Hypothalamus (tissue), 51 donors: Measurements from ENCODE around the gene CAPS2.
"Not testable (repeated sequence)": the region's sequence is repeated elsewhere in the genome, so short reads cannot be mapped to it uniquely, and the experiment has no call there.

Source experiments
- DNase-seq, 51 donors: peaks; one replicate each; lab custom pipeline; 2025; lab: John Stamatoyannopoulos, UW

CAPS2 gene

GRCh38 chr12:75329918-75330826, at the start of gene CAPS2:
TSS of gene CAPS2 (minus strand) at chr12:75330324. CDS start at chr12:75326498, 3,826 bp downstream.
- DNase-seq = peak in 50 of 51 donors; percentile 16 to 90 (median 68)

DNA sequence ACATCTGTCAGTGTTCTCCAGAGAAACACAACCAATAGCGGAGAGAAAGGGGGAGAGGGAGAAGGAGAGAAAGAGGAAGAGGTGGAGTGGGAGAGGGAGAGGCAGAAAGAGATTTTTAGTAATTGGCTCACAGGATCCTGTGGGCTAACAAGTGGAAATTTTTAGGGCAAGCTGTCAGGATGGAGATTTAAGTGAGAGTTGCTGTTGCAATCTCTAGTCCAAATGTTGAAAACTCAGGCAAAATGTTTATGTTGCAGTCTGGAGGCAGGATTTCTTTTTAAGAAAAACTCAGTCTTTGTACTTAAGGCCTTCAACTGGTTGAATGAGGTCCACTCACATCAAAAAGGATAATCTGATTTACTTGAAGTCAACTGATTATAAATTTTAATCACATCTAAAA, 48.2 kb upstream of the CAPS2 start:
- DNase-seq = no peak

- no peak for DNase-seq
Measured at GRCh38 chr12:75374971-75375370, 44.8 kb upstream of the CAPS2 start.

DNA sequence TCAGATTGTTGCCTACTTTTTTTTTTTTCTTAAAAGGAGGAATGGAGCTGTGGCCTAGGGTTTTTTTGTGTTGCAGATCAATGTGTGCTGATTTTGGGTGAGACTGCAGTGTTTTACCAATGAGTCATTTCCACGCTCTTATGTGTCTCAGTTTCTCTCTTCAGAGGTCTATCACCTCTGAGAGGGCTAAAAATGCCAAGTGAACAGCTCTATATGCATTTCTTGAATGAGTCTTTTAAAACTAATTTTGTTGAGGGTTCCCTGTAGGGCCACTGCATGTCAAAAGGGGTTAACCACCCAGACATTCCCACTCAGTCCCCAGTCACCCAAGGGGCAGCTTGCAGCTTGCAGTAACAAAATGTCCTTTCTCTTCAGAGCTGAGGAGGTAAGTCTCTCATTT, 36.5 kb upstream of the CAPS2 start:
- DNase-seq = no peak

DNA sequence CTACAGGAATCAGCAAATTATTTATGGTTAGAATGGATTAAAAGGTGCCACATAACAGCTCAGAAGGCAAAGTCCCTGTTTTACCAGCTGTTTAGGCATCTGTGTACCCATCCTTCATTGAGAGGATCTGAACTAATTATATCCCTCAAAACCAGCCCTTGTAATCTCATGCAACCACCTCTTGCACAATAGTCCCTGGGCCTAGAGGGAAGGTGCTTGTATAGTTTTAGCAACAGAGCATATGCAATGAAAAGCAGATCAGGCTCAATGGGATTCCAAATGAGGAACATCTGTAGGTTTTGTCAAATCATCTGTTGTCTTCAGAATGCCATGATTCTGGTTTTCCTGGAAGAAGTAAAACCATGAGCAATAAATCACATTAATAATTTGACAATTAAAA, 34.8 kb upstream of the CAPS2 start:
- no peak for DNase-seq

DNA sequence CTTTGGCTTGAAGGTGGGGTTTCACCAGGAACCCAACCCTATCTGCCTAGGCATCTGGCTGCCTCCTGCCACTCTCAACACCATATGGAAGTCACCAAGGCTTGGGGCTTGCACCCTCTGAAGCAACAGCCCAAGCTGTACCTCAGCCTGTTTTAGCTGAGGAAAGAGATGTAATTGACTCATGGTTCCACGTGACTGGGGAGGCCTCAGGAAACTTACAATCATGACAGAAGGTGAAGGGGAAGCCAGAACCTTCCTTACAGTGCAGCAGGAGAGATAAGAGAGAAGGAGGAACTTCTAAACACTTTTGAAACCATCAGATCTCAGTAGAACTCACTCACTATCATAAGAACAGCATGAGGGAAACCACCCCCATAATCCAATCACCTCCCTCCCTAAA, 31.3 kb upstream of the CAPS2 start:
- no peak for DNase-seq

- DNase-seq = no peak
Measured at GRCh38 chr12:75360920-75361319, 30.8 kb upstream of the CAPS2 start.

DNA sequence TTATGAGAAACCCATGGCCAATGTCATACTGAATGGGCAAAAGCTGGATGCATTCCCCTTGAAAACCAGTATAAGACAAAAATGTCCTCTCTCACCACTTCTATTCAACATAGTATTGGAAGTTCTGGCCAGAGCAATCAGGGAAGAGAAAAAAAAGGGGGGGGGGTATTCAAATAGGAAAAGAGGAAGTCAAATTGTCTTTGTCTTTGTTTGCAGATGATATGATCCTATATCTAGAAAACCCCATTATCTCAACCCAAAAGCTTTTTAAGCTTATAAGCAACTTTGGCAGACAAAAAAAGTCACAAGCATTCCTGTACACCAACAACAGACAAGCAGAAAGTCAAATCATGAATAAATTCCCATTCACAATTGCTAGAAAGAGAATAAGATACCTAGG, 23.9 kb upstream of the CAPS2 start:
- no peak for DNase-seq

DNA sequence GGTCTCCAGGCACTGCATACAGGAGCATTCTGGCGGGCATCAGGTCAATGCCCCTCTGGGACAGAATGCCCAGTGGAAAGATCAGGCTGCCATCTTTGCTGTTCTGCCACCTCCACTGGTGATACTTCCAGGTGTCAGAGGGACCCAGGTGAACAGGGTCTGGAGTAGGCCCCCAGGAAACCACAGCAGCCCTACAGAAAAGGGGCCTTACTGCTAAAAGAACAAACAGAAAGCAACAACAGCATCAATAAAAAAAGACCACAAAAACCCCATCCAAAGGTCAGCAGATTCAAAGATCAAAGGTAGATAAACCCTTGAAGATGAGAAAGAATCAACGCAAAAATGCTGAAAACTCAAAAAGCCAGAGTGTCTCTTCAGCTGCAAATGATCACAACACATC, 20.3 kb upstream of the CAPS2 start:
- no peak for DNase-seq

GRCh38 chr12:75349946-75350345, 19.8 kb upstream of the CAPS2 start:
- DNase-seq = peak in 2 of 51 donors; percentile 1 to 3

GRCh38 chr12:75346215-75346614, 16.1 kb upstream of the CAPS2 start:
- not testable (repeated sequence) for DNase-seq

DNA sequence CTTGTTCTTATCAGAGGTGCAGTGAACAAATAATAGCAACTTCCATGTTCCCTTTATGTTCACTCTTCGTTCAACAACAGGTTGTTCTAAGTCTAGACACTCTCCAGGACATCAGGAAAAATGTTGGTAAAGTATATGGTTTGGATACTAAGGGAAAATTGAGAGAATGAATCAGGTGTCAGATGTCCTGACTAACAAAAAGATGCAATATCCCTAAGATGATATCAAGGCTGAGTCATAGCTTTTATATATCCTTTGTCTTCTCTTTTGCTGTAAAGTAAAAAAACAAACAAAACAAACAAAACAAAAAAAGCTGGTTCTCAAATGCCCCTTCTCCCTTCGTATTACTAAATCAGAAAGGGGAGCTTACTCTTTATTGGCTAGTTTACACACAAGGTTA, 15.4 kb upstream of the CAPS2 start:
- no peak for DNase-seq

GRCh38 chr12:75341873-75342272, 11.7 kb upstream of the CAPS2 start:
- no peak for DNase-seq

GRCh38 chr12:75337905-75338304, 7.8 kb upstream of the CAPS2 start:
- no peak for DNase-seq

GRCh38 chr12:75334384-75335030, 4.4 kb upstream of the CAPS2 start, which contains the start of gene GLIPR1L1:
TSS of gene GLIPR1L1 (plus strand) at chr12:75334670. CDS start at chr12:75334729, 59 bp downstream.
- peak; percentile 11 to 94 (median 69) for DNase-seq

- no peak for DNase-seq
Measured at GRCh38 chr12:75327642-75328041, 2.5 kb downstream of the CAPS2 start.

GRCh38 chr12:75323663-75324062, 6.5 kb downstream of the CAPS2 start:
- DNase-seq = no peak

DNA sequence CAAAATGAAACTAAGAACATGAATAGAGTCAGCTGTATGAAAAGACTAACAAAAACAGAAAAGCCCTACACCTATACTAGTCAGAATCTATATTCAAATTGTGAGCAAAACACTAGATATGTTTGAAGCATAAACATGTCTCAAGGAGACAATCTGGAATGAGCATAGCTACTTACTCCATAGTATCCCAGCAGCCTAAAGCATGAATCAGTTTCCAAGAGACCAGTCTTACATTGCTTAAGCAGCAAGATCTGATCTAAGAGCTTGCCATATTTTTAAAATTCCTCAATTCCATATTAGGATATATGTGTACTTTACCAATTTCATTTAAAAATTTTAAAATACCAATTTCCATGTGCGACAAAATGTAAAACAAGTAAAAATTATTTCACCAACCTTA, 7.7 kb downstream of the CAPS2 start:
- DNase-seq = no peak

GRCh38 chr12:75317784-75318183, 12.3 kb downstream of the CAPS2 start:
- no peak for DNase-seq

DNA sequence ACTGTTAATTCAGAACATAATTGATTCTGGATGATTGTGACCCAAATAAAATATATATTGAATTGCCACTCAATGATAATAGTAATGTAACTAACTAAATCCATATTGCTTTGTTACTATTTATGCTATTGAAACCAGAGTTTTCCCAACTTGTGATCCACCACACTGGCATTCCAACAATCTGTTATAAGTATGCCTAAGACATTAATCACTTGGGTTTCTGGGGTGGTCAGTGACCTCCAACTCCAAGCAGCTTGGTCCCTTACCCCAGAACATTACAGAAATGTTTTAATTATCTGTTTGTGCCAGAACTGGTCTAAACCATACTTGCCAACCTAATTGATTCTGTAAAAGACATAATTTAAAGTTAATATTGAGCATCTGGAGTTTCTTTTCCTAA, 14.6 kb downstream of the CAPS2 start:
- no peak for DNase-seq

- DNase-seq = no peak
Measured at GRCh38 chr12:75311369-75311768, 18.8 kb downstream of the CAPS2 start.

DNA sequence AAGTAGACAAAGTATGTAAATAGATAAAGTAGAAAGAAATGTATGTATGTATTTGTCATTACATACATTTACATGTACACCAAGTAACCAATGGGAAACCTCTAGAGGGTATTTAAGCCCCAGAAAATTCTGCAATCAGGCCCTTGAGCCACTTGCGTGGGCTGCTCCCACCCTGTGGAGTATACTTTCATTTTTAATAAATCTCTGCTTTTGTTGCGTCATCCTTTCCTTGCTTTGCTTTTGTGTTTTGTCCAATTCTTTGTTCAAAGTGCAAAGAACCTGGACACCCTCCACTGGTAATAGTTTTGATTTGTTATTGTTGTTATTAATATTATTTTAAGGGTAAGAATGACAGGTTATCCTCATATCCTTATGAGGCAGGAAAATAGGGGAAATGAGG, 21.8 kb downstream of the CAPS2 start:
- no peak for DNase-seq
